ENCODE results near the gene CPNE5.

CPNE5 gene

GRCh38 chr6:36746251-36746650, 93.0 kb downstream of the CPNE5 start:
- no peak overlapping the region for H3K4me3 Mint-ChIP-seq
- no peaks in the 10 kb centered on the region for H3K36me3 Mint-ChIP-seq (ENCODE audit: low read depth)
- H3K4me1 Mint-ChIP-seq (ENCODE audit: low read depth): peaks cover 18% of the 10 kb centered on the region
- intact Hi-C loops (cut with micrococcal nuclease): no loop called here
- H3K9me3 Mint-ChIP-seq: peaks cover 22% of the 10 kb centered on the region
- no peak overlapping the region for H3K27ac Mint-ChIP-seq
- peaks cover 22% of the 10 kb centered on the region for H3K27me3 Mint-ChIP-seq

- Mint-ChIP-seq H3K4me3 (no peak overlapping the region), H3K4me1 (ENCODE audit: low read depth) (peaks cover 18% of the 10 kb centered on the region), H3K27ac (no peak overlapping the region), H3K36me3 (ENCODE audit: low read depth) (no peaks in the 10 kb centered on the region), H3K9me3 (peaks cover 22% of the 10 kb centered on the region), H3K27me3 (peaks cover 24% of the 10 kb centered on the region)
- intact Hi-C loops (cut with micrococcal nuclease): no loop called here
Observed at GRCh38 chr6:36745836-36746235, 93.4 kb downstream of the CPNE5 start.

- no peaks in the 10 kb centered on the region for H3K36me3 Mint-ChIP-seq (ENCODE audit: low read depth)
- peaks cover 28% of the 10 kb centered on the region for H3K27me3 Mint-ChIP-seq
- no peak overlapping the region for H3K27ac Mint-ChIP-seq
- H3K4me1 Mint-ChIP-seq (ENCODE audit: low read depth): peaks cover 23% of the 10 kb centered on the region
- H3K9me3 Mint-ChIP-seq: peaks cover 18% of the 10 kb centered on the region
- intact Hi-C loops (cut with micrococcal nuclease): no loop called here
- H3K4me3 Mint-ChIP-seq: no peak overlapping the region
Observed at GRCh38 chr6:36745283-36745682, 94.0 kb downstream of the CPNE5 start.

DNA sequence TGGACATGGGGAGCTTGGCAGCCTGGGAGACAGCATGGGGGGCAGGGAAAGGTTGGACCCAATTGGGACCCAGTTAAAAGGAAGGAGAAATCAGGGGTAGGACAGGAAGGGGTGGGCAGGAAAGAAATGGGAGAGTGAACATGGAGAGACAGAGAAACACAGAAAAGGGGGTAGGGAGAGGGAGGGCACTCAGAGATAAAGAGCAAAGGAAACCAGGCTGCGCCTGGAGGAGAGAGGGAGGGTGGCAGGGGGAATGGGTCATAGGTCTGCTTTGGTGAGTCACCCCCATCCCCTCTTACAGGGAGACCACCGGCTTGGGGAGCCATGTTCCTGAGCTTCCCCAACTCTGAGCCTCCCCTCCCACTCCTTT, 95.0 kb downstream of the CPNE5 start:
- no peaks in the 10 kb centered on the region for H3K36me3 Mint-ChIP-seq (ENCODE audit: low read depth)
- H3K9me3 Mint-ChIP-seq: peaks cover 13% of the 10 kb centered on the region
- peak overlapping the region; percentile 41 for H3K27ac Mint-ChIP-seq
- H3K4me1 Mint-ChIP-seq (ENCODE audit: low read depth): peaks cover 28% of the 10 kb centered on the region
- no peak overlapping the region for H3K4me3 Mint-ChIP-seq
- H3K27me3 Mint-ChIP-seq: peaks cover 32% of the 10 kb centered on the region
- intact Hi-C loops (cut with micrococcal nuclease): no loop called here

DNA sequence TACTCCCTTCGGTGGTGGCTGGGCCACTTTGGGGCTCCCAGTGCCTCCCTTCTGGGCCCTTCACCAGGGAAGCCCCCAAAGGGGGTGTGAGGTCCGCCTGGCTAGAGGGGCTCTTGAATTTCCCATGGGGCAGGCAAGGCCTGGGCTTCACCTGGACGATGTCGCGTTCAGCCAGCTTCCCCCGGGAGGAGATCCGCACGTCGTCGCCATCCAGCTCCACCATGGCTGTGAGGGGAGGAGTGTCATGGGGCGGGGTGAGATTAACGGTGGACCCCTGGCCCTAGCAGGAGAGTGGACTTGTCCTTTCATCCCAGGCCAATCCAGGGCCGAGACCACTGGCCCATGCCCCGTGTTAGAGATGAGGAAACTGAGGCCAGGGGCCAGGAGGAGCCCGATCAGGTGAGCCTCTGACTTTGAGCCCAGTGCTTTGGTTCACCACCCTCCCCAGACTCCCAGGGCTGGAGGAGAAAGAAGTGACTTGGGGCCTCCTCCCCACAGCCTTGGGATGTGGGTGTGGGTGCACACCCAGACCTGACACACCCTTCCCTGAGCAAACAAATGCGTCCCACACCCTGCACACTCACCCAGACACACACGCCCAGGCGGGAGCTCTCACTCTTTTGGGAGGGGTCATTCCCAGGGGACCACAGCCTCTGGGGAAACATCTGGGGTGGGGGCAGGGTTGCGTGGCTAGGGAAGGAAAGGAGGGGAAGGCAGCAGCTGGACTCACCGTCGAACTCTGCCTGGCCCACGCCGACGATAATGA, 95.5 kb downstream of the CPNE5 start:
- Mint-ChIP-seq H3K27ac (peak overlapping the region; percentile 41), H3K27me3 (peaks cover 32% of the 10 kb centered on the region), H3K9me3 (peaks cover 7% of the 10 kb centered on the region), H3K4me3 (no peak overlapping the region), H3K4me1 (ENCODE audit: low read depth) (peaks cover 28% of the 10 kb centered on the region), H3K36me3 (ENCODE audit: low read depth) (no peaks in the 10 kb centered on the region)
- intact Hi-C loops (cut with micrococcal nuclease): no loop called here

- no peak overlapping the region for H3K4me3 Mint-ChIP-seq
Observed at GRCh38 chr6:36743032-36743431, 96.2 kb downstream of the CPNE5 start.

GRCh38 chr6:36742146-36742545, 97.1 kb downstream of the CPNE5 start:
- Mint-ChIP-seq H3K4me3 (no peak overlapping the region), H3K27me3 (peaks cover 32% of the 10 kb centered on the region)
- intact Hi-C loops (cut with micrococcal nuclease): no loop called here

More at GRCh38 chr6:36743032-36743431, 96.2 kb downstream of the CPNE5 start:
- intact Hi-C loops (cut with micrococcal nuclease): no loop called here
- Mint-ChIP-seq H3K4me1 (ENCODE audit: low read depth) (peaks cover 28% of the 10 kb centered on the region), H3K27me3 (peaks cover 32% of the 10 kb centered on the region), H3K27ac (peak overlapping the region; percentile 41), H3K9me3 (peaks cover under 1% of the 10 kb centered on the region), H3K36me3 (ENCODE audit: low read depth) (no peaks in the 10 kb centered on the region)

GRCh38 chr6:36740818-36741179, 98.4 kb downstream of the CPNE5 start:
- H3K4me1 Mint-ChIP-seq (ENCODE audit: low read depth): peaks cover 28% of the 10 kb centered on the region
- intact Hi-C loops (cut with micrococcal nuclease): no loop called here
- peaks cover 28% of the 10 kb centered on the region for H3K27me3 Mint-ChIP-seq
- peak overlapping the region; percentile 5 for H3K27ac Mint-ChIP-seq
- no peaks in the 10 kb centered on the region for H3K9me3 Mint-ChIP-seq
- no peaks in the 10 kb centered on the region for H3K36me3 Mint-ChIP-seq (ENCODE audit: low read depth)
- no peak overlapping the region for H3K4me3 Mint-ChIP-seq

More at GRCh38 chr6:36742146-36742545, 97.1 kb downstream of the CPNE5 start:
- H3K36me3 Mint-ChIP-seq (ENCODE audit: low read depth): no peaks in the 10 kb centered on the region
- peaks cover 28% of the 10 kb centered on the region for H3K4me1 Mint-ChIP-seq (ENCODE audit: low read depth)
- no peak overlapping the region for H3K27ac Mint-ChIP-seq
- no peaks in the 10 kb centered on the region for H3K9me3 Mint-ChIP-seq

DNA sequence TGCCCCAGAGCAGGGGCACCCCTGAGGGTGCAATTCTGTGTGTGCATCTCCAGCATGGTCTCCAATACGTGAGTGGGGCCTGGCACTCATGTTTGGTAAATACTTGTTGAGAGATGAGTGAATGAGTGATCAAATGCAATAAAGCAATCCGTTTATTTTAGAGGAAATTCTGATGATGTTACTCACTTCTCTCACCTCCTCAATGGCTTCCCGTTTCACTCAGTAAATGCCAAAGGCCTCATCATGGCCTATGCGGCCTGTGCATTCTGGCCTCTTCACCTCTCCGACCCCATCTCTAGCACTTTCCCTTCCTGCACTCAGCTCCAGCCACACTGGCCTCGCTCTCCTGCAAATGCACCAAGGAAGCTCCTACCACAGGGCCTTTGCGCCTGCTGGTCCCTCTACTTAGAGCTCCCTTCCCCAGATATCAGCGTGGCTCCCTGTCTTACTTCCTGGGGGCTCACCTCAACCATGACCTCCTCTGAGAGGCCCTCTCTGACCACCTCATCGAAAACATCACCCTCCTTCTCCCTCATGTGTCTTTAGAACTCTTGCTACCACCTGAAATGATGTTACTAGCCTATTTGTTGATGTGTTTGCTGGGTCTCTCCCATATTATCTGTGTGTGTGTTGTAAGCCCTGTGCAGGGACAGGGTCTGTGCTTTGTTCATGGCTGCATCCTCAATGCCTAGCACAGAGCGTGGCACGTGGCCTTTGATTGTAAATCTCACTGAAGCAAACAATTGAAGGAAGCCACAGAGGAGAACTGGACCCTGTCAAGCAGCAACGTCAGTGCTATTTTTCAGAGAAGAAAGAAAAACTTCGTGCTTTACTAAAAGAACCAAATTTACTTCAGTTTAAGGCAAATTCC, 99.1 kb downstream of the CPNE5 start:
- no peaks in the 10 kb centered on the region for H3K9me3 Mint-ChIP-seq
- intact Hi-C loops (cut with micrococcal nuclease): no loop called here
- no peaks in the 10 kb centered on the region for H3K36me3 Mint-ChIP-seq (ENCODE audit: low read depth)
- peaks cover 29% of the 10 kb centered on the region for H3K27me3 Mint-ChIP-seq
- peaks cover 31% of the 10 kb centered on the region for H3K4me1 Mint-ChIP-seq (ENCODE audit: low read depth)
- peak overlapping the region; percentile 5 for H3K27ac Mint-ChIP-seq
- H3K4me3 Mint-ChIP-seq: no peak overlapping the region

- H3K9me3 Mint-ChIP-seq: no peaks in the 10 kb centered on the region
- intact Hi-C loops (cut with micrococcal nuclease): no loop called here
- no peak overlapping the region for H3K27ac Mint-ChIP-seq
- peaks cover 31% of the 10 kb centered on the region for H3K27me3 Mint-ChIP-seq
- H3K4me3 Mint-ChIP-seq: no peak overlapping the region
- no peaks in the 10 kb centered on the region for H3K36me3 Mint-ChIP-seq (ENCODE audit: low read depth)
- H3K4me1 Mint-ChIP-seq (ENCODE audit: low read depth): peaks cover 26% of the 10 kb centered on the region
Observed at GRCh38 chr6:36738108-36738507, 101.1 kb downstream of the CPNE5 start.

- Mint-ChIP-seq H3K36me3 (ENCODE audit: low read depth) (no peaks in the 10 kb centered on the region), H3K27ac (no peak overlapping the region), H3K9me3 (no peaks in the 10 kb centered on the region), H3K27me3 (peaks cover 26% of the 10 kb centered on the region), H3K4me1 (ENCODE audit: low read depth) (peaks cover 26% of the 10 kb centered on the region), H3K4me3 (no peak overlapping the region)
- intact Hi-C loops (cut with micrococcal nuclease): no loop called here
Observed at GRCh38 chr6:36737043-36737785, 102.0 kb downstream of the CPNE5 start.

GRCh38 chr6:36735110-36736071, 103.9 kb downstream of the CPNE5 start:
- intact Hi-C loops (cut with micrococcal nuclease): no loop called here
- Mint-ChIP-seq H3K36me3 (ENCODE audit: low read depth) (no peaks in the 10 kb centered on the region), H3K9me3 (no peaks in the 10 kb centered on the region), H3K27me3 (peaks cover 18% of the 10 kb centered on the region), H3K4me3 (peak overlapping the region; percentile 30), H3K27ac (peak overlapping the region; percentile 66), H3K4me1 (ENCODE audit: low read depth) (peaks cover 22% of the 10 kb centered on the region)

GRCh38 chr6:36734486-36735060, 104.7 kb downstream of the CPNE5 start:
- peaks cover 16% of the 10 kb centered on the region for H3K4me1 Mint-ChIP-seq (ENCODE audit: low read depth)
- intact Hi-C loops (cut with micrococcal nuclease): no loop called here
- H3K9me3 Mint-ChIP-seq: no peaks in the 10 kb centered on the region
- peak overlapping the region; percentile 30 for H3K4me3 Mint-ChIP-seq
- no peaks in the 10 kb centered on the region for H3K36me3 Mint-ChIP-seq (ENCODE audit: low read depth)
- H3K27ac Mint-ChIP-seq: peak overlapping the region; percentile 66
- H3K27me3 Mint-ChIP-seq: peaks cover 14% of the 10 kb centered on the region
